Esophagus (tissue), 2 donors: Measurements from ENCODE around the gene AMACR. TPM values are rescaled to one million over a fixed set of nuclear protein-coding genes. Genes with fewer than 3 reads are reported as not detected.
"Not testable (repeated sequence)": the region's sequence is repeated elsewhere in the genome, so short reads cannot be mapped to it uniquely, and the experiment has no call there.

Experiments used
- H3K27ac ChIP-seq, 2 donors: one replicate each; pipeline ENCODE4 v1.5.1; 2013; ENCODE audit warnings: low read depth in 2 of 2, mild to moderate bottlenecking in 2 of 2, inconsistent platforms in 1 of 2, low read length in 1 of 2, moderate library complexity in 1 of 2
- H3K27me3 ChIP-seq, 2 donors: one replicate each; pipeline ENCODE4 v1.6.1; 2013; ENCODE audit warnings: low read length in 2 of 2, control low read depth in 1 of 2, mild to moderate bottlenecking in 1 of 2; ENCODE audit not compliant: insufficient read depth in 2 of 2, control insufficient read depth in 1 of 2
- H3K36me3 ChIP-seq, 2 donors: one replicate each; pipeline ENCODE4 v1.6.1; 2013; ENCODE audit warnings: low read length in 1 of 2; ENCODE audit not compliant: control insufficient read depth in 2 of 2, insufficient read depth in 2 of 2
- H3K4me1 ChIP-seq, 2 donors: one replicate each; pipeline ENCODE4 v1.6.1; 2013; ENCODE audit warnings: low read length in 1 of 2; ENCODE audit not compliant: control insufficient read depth in 2 of 2, insufficient read depth in 2 of 2
- H3K4me3 ChIP-seq, 2 donors: one replicate each; pipeline ENCODE4 v1.5.1; 2013; ENCODE audit warnings: low read length in 2 of 2, mild to moderate bottlenecking in 2 of 2, low read depth in 1 of 2, moderate library complexity in 1 of 2
- H3K9me3 ChIP-seq, 2 donors: one replicate each; pipeline ENCODE4 v1.6.1; 2013; ENCODE audit warnings: mild to moderate bottlenecking in 2 of 2, low read depth in 1 of 2, low read length in 1 of 2, moderate library complexity in 1 of 2; ENCODE audit not compliant: control insufficient read depth in 2 of 2, insufficient read depth in 1 of 2
- WGBS, 2 donors: extraction: QIAGEN DNeasy Blood & Tissue Kit; methylation state at CpG; one replicate each; pipeline ENCODE4 v1.1.7; 2013; 5-methylcytosine and 5-hydroxymethylcytosine counted together
- polyA plus RNA-seq, 2 donors: library from polyadenylated mRNA; stranded (reverse); fragments of 200-250 nt; gene quantifications; one replicate each; pipeline ENCODE4 v1.2.3, GENCODE V29; 2013
- donor health status: healthy with polysubstance abuse.
- donor health status: Bipolar disorder and iron deficiency.

Gene AMACR
- polyA plus RNA-seq, 2 donors, result 14.4 to 19.9 TPM

DNA sequence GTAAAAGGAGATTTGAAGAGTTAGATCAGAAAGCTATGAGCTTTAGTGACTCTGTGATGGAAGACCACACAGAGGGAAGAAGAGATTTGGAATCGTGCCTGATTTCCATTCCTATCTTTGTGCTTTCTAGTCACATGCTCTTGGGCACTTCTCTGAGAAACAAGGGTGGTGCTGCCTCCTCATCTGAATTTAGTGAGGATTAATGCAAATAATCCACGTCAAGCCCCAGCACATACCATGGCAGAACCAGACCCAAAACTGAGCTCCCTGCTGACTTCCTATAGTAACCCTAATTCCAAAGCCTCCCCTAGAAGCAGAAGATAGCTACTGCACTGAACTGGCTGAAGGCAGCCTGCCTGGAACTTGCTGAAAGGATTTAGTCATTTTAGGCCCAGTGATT is 41.0 kb downstream of the AMACR start:
- no peaks in the 10 kb centered on the region for H3K9me3 ChIP-seq
- H3K27ac ChIP-seq, result no peak overlapping the region
- H3K4me1 ChIP-seq, result no peaks in the 10 kb centered on the region
- H3K4me3 ChIP-seq, result no peak overlapping the region
- H3K36me3 ChIP-seq, result no peaks in the 10 kb centered on the region
- H3K27me3 ChIP-seq, result no peaks in the 10 kb centered on the region
- WGBS, 2 donors, result 54 to 55% methylated on average over 2 of the region's 2 CpGs

- Histone ChIP-seq H3K36me3 (no peaks in the 10 kb centered on the region), H3K4me3 (no peak overlapping the region), H3K27ac (no peak overlapping the region), H3K9me3 (no peaks in the 10 kb centered on the region), H3K4me1 (no peaks in the 10 kb centered on the region), H3K27me3 (no peaks in the 10 kb centered on the region)
- WGBS, 2 donors, result 74 to 75% methylated on average over 2 of the region's 2 CpGs
These were observed 43.6 kb downstream of the AMACR start for GRCh38 chr5:33964132-33964700.

- Histone ChIP-seq H3K4me3 (no peak overlapping the region), H3K4me1 (no peaks in the 10 kb centered on the region), H3K36me3 (no peaks in the 10 kb centered on the region), H3K9me3 (peaks cover 0 to 4% of the 10 kb centered on the region in 2 donors), H3K27me3 (no peaks in the 10 kb centered on the region), H3K27ac (no peak overlapping the region)
- WGBS, 2 donors, result 58 to 65% methylated on average over 2 of the region's 2 CpGs
These were observed 49.7 kb downstream of the AMACR start for GRCh38 chr5:33958176-33958575.

- Histone ChIP-seq H3K9me3 (peaks cover 0 to 4% of the 10 kb centered on the region in 2 donors), H3K27ac (no peak overlapping the region), H3K36me3 (no peaks in the 10 kb centered on the region), H3K4me1 (no peaks in the 10 kb centered on the region), H3K27me3 (no peaks in the 10 kb centered on the region), H3K4me3 (no peak overlapping the region)
- 64 to 70% methylated on average over 2 of the region's 2 CpGs for WGBS, 2 donors
These were observed 50.2 kb downstream of the AMACR start for GRCh38 chr5:33957577-33958150.

GRCh38 chr5:33952175-33952574 is 55.7 kb downstream of the AMACR start:
- H3K4me3 ChIP-seq, H3K36me3 ChIP-seq, H3K27me3 ChIP-seq, H3K27ac ChIP-seq, H3K9me3 ChIP-seq, H3K4me1 ChIP-seq: not testable (repeated sequence)
- 73 to 94% methylated on average over 4 to 5 of the region's 5 CpGs for WGBS, 2 donors

- H3K36me3 ChIP-seq, result no peaks in the 10 kb centered on the region
- H3K4me1 ChIP-seq, result no peaks in the 10 kb centered on the region
- H3K27ac ChIP-seq, result no peak overlapping the region
- H3K4me3 ChIP-seq, result no peak overlapping the region
- no peaks in the 10 kb centered on the region for H3K27me3 ChIP-seq
- H3K9me3 ChIP-seq, result no peaks in the 10 kb centered on the region
- WGBS, 2 donors, result 66 to 69% methylated on average over 12 of the region's 12 CpGs
These were observed 63.2 kb downstream of the AMACR start for GRCh38 chr5:33944543-33945132.

- Histone ChIP-seq H3K36me3 (no peaks in the 10 kb centered on the region), H3K27ac (no peak overlapping the region), H3K27me3 (peaks cover 5 to 8% of the 10 kb centered on the region in 2 donors), H3K4me3 (no peak overlapping the region), H3K4me1 (peaks cover 0 to 12% of the 10 kb centered on the region in 2 donors), H3K9me3 (peaks cover 0 to 2% of the 10 kb centered on the region in 2 donors)
- WGBS, 2 donors, result 82 to 85% methylated on average over 5 of the region's 5 CpGs
These were observed 66.8 kb downstream of the AMACR start for GRCh38 chr5:33941090-33941489.

- H3K9me3 ChIP-seq, result peaks cover 0 to 2% of the 10 kb centered on the region in 2 donors
- WGBS, 2 donors, result 68 to 73% methylated on average over 8 of the region's 8 CpGs
- peaks cover 8 to 9% of the 10 kb centered on the region in 2 donors for H3K27me3 ChIP-seq
- no peak overlapping the region for H3K27ac ChIP-seq
- no peaks in the 10 kb centered on the region for H3K36me3 ChIP-seq
- peaks cover 0 to 15% of the 10 kb centered on the region in 2 donors for H3K4me1 ChIP-seq
- H3K4me3 ChIP-seq, result no peak overlapping the region
These were observed 68.1 kb downstream of the AMACR start for GRCh38 chr5:33939556-33940262.

- Histone ChIP-seq H3K36me3 (no peaks in the 10 kb centered on the region), H3K4me1 (peaks cover 0 to 15% of the 10 kb centered on the region in 2 donors), H3K27me3 (peaks cover 8 to 9% of the 10 kb centered on the region in 2 donors), H3K4me3 (no peak overlapping the region), H3K27ac (no peak overlapping the region), H3K9me3 (peaks cover 0 to 2% of the 10 kb centered on the region in 2 donors)
- 22 to 25% methylated on average over 15 of the region's 15 CpGs for WGBS, 2 donors
These were observed 69.0 kb downstream of the AMACR start for GRCh38 chr5:33938881-33939280.
